ENCODE results near the gene MTHFD1.

- TF ChIP-seq NONO (IDR thresholded peaks at IDR 0.05; ENCODE audit: low read depth in 2 of 2, low read length in 1 of 2), result no peak
- no peak for TF ChIP-seq RNF2 (IDR thresholded peaks at IDR 0.05)
- no peak for TF ChIP-seq SMAD2 (IDR thresholded peaks at IDR 0.05; ENCODE audit: low read depth, low read length)
- no peak for TF ChIP-seq ZNF324 (CRISPR knock-in tag; IDR thresholded peaks at IDR 0.05)
- TF ChIP-seq, protein P1, sequence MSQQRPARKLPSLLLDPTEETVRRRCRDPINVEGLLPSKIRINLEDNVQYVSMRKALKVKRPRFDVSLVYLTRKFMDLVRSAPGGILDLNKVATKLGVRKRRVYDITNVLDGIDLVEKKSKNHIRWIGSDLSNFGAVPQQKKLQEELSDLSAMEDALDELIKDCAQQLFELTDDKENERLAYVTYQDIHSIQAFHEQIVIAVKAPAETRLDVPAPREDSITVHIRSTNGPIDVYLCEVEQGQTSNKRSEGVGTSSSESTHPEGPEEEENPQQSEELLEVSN (IDR thresholded peaks at IDR 0.05; ENCODE audit: borderline replicate concordance in 1 of 2, extremely low read depth in 1 of 2, insufficient read depth in 1 of 2, insufficient read length in 1 of 2, low read depth in 1 of 2, low read length in 1 of 2, poor library complexity in 1 of 2, severe bottlenecking in 1 of 2), result no peak
- no peak for TF ChIP-seq GABPA (tag; conservative IDR thresholded peaks at IDR 0.05; ENCODE audit: low read depth)
- no peak for TF ChIP-seq MXI1 (IDR thresholded peaks at IDR 0.05; ENCODE audit: low read depth, low read length)
- no peak for TF ChIP-seq CTCF (IDR thresholded peaks at IDR 0.05 in 2 of 3, conservative IDR thresholded peaks at IDR 0.05 in 1 of 3; ENCODE audit: insufficient read depth in 2 of 3, low read depth in 1 of 3, low read length in 3 of 3)
Measured at GRCh38 chr14:64340560-64341196, 47.5 kb upstream of the MTHFD1 start.
